HepG2 (cell line): ENCODE results near the gene SLC8A2. TPM values are rescaled to one million over a fixed set of nuclear protein-coding genes. Genes with fewer than 3 reads are reported as not detected.

ENCODE experiments used
- ZFP36 ChIP-seq: fragments of 150-350 bp; IDR thresholded peaks from 2 replicates; pipeline ENCODE4 v1.6.1; 2018; ENCODE audit warnings: borderline replicate concordance, low read length, low read depth; ENCODE audit not compliant: partially characterized antibody
- polyA plus RNA-seq, 8 experiments: library from polyadenylated mRNA; depleted of rRNA in 3 of 8; stranded (reverse) in 7 of 8; unstranded in 1 of 8; fragments of >200 nt; fragmentation: Illumina TruSeq in 4 of 8; extraction: Trizol in 4 of 8; gene quantifications; 2 replicates each; pipeline versions ENCODE4 v1.2.1 to v1.2.3, GENCODE V29; 2011 to 2016; ENCODE audit warnings: low read depth in 4 of 8, missing spikeins in 1 of 8, mixed read lengths in 1 of 8; ENCODE audit not compliant: insufficient read depth in 1 of 8
- total RNA-seq, 5 experiments: library from RNA; depleted of rRNA; stranded (reverse); fragments of >200 nt; fragmentation: Illumina TruSeq; extraction: Trizol; gene quantifications; 2 replicates each; pipeline ENCODE4 v1.2.3, GENCODE V29; 2016; ENCODE audit warnings: low read depth in 1 of 5
- TF ChIP-seq, protein P1 (sequence below), 2 experiments: fragments of 450-650 bp in 1 of 2; sonication (generic) in 1 of 2; formaldehyde crosslinking in 1 of 2; IDR thresholded peaks; 2 replicates each; pipeline versions ENCODE4 v1.6.1 to v1.8.0; 2016 to 2022; ENCODE audit warnings: antibody characterized with exemption in 1 of 2, mild to moderate bottlenecking in 1 of 2, missing genetic modification reagents in 1 of 2

SLC8A2 gene
- total and polyA plus RNA-seq, 2 of the 13 experiments (the other 11 are each of a cell fraction or from before 2014, with no cell fraction given), result 0.02 TPM; not detected in 1

DNA sequence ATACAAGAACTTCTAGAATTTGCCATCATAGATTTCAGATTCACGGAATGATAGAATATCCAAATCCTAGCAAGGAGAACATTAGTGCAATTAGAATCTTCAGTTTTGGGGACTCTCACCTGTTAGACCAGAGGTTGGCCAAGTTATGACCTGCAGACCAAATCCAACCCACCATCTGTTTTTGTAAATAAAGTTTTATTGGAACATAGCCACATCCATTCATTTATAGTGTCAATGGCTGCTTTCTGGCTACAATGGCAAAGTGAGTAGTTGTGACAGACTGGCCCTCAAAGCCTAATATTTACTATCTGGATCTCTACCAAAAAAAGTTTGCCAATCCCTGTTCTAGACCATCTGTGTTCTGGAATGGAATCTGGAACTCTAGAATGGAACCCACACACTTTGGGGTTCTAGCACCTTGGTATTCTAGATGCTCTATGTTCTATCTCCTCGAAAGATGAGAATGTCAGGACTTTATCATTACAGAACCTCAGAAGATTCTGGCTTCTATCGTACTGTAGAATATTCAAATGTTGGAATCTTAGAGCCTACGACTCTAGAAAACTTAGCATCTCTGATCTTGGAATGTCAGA is 9.9 kb upstream of the SLC8A2 start (continued):
- TF ChIP-seq, protein P1, sequence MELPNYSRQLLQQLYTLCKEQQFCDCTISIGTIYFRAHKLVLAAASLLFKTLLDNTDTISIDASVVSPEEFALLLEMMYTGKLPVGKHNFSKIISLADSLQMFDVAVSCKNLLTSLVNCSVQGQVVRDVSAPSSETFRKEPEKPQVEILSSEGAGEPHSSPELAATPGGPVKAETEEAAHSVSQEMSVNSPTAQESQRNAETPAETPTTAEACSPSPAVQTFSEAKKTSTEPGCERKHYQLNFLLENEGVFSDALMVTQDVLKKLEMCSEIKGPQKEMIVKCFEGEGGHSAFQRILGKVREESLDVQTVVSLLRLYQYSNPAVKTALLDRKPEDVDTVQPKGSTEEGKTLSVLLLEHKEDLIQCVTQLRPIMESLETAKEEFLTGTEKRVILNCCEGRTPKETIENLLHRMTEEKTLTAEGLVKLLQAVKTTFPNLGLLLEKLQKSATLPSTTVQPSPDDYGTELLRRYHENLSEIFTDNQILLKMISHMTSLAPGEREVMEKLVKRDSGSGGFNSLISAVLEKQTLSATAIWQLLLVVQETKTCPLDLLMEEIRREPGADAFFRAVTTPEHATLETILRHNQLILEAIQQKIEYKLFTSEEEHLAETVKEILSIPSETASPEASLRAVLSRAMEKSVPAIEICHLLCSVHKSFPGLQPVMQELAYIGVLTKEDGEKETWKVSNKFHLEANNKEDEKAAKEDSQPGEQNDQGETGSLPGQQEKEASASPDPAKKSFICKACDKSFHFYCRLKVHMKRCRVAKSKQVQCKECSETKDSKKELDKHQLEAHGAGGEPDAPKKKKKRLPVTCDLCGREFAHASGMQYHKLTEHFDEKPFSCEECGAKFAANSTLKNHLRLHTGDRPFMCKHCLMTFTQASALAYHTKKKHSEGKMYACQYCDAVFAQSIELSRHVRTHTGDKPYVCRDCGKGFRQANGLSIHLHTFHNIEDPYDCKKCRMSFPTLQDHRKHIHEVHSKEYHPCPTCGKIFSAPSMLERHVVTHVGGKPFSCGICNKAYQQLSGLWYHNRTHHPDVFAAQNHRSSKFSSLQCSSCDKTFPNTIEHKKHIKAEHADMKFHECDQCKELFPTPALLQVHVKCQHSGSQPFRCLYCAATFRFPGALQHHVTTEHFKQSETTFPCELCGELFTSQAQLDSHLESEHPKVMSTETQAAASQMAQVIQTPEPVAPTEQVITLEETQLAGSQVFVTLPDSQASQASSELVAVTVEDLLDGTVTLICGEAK (IDR thresholded peaks at IDR 0.05), result peak; percentile 45
- TF ChIP-seq, protein P1 (CRISPR knock-in tag; IDR thresholded peaks at IDR 0.05), result peak; percentile 29; the same call in 1 of the 2 replicates
- TF ChIP-seq ZFP36, result no peak
